ENCODE measurements around the gene CALR. TPM values are rescaled to one million over a fixed set of nuclear protein-coding genes. Genes with fewer than 3 reads are reported as not detected.

The CALR gene
- total and polyA plus RNA-seq, 9 of the 15 experiments (the other 6 are each of a cell fraction or from before 2014, with no cell fraction given) = 126 to 811 (median 642) TPM

DNA sequence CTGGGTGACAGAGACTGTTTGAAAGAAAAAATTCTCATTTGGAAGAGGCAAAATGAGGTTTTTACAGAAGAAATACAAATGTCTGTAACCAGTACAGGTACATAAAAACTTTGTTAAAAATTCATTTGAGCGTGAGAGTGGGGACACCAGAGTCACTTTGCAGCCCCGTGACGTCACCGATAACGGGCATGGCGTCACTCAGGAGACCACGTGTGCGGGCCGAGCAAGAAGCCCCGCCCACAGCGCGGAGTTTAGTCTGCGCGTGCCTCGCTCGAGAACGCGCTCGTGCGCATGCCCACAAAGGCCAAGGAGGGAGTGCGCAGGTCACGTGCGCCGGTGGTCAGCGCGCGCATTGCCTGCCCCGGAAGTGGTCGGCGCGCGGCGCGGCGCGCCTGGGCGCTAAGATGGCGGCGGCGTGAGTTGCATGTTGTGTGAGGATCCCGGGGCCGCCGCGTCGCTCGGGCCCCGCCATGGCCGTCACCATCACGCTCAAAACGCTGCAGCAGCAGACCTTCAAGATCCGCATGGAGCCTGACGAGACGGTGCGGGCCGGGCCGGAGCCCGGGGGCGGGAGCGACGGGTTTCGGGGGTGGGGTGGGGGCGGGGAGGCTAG lies 7.2 kb downstream of the CALR start, which contains the start of gene RAD23A (continued):
- 0 out of 4 replicates have a peak, but pooled peaks of 1 of the 2 experiments have one; percentile 16 for TF ChIP-seq ARNT (IDR thresholded peaks at IDR 0.05)
- TF ChIP-seq, protein P1, sequence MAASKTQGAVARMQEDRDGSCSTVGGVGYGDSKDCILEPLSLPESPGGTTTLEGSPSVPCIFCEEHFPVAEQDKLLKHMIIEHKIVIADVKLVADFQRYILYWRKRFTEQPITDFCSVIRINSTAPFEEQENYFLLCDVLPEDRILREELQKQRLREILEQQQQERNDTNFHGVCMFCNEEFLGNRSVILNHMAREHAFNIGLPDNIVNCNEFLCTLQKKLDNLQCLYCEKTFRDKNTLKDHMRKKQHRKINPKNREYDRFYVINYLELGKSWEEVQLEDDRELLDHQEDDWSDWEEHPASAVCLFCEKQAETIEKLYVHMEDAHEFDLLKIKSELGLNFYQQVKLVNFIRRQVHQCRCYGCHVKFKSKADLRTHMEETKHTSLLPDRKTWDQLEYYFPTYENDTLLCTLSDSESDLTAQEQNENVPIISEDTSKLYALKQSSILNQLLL (CRISPR knock-in tag; IDR thresholded peaks at IDR 0.05; ENCODE audit: borderline replicate concordance) = no peak
- TF ChIP-seq CTBP1 (IDR thresholded peaks at IDR 0.05; ENCODE audit: borderline replicate concordance) = peak; percentile 87
- peak; percentile 48; the same call in 1 of the 2 replicates for TF ChIP-seq ZNF41 (CRISPR knock-in tag; conservative IDR thresholded peaks at IDR 0.05)
- peak; percentile 47 to 58; a peak in 1 of 4 replicates for TF ChIP-seq NONO (IDR thresholded peaks at IDR 0.05; ENCODE audit: low read depth in 2 of 2, low read length in 1 of 2)
- TF ChIP-seq, protein P2, sequence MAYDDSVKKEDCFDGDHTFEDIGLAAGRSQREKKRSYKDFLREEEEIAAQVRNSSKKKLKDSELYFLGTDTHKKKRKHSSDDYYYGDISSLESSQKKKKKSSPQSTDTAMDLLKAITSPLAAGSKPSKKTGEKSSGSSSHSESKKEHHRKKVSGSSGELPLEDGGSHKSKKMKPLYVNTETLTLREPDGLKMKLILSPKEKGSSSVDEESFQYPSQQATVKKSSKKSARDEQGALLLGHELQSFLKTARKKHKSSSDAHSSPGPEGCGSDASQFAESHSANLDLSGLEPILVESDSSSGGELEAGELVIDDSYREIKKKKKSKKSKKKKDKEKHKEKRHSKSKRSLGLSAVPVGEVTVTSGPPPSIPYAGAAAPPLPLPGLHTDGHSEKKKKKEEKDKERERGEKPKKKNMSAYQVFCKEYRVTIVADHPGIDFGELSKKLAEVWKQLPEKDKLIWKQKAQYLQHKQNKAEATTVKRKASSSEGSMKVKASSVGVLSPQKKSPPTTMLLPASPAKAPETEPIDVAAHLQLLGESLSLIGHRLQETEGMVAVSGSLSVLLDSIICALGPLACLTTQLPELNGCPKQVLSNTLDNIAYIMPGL (CRISPR knock-in tag; IDR thresholded peaks at IDR 0.05) = peak; percentile 71; the same call in 1 of the 2 replicates
- peak; percentile 93 for TF ChIP-seq JUND (IDR thresholded peaks at IDR 0.05; ENCODE audit: borderline replicate concordance, low read depth, low read length)
- peak; percentile 93 for TF ChIP-seq JUND (tag; IDR thresholded peaks at IDR 0.05; ENCODE audit: borderline replicate concordance, low read depth, low read length)
- TF ChIP-seq SIN3A (IDR thresholded peaks at IDR 0.05; ENCODE audit: borderline replicate concordance in 2 of 2, control insufficient read depth in 1 of 2, low read depth in 2 of 2, low read length in 2 of 2) = peak; percentile 77 to 83; a peak in 2 of 4 replicates
- TF ChIP-seq SIX5 (IDR thresholded peaks at IDR 0.05; ENCODE audit: borderline replicate concordance in 1 of 2, insufficient read depth in 1 of 2, low read depth in 1 of 2, low read length in 2 of 2) = peak in 1 of 2 experiments; percentile 39; a peak in 2 of 4 replicates
- TF ChIP-seq CBFB (CRISPR knock-in tag; IDR thresholded peaks at IDR 0.05) = peak; percentile 96
- peak; percentile 95 for TF ChIP-seq RBFOX2 (IDR thresholded peaks at IDR 0.05; ENCODE audit: low read depth, low read length)
- peak; percentile 83 for TF ChIP-seq PML (IDR thresholded peaks at IDR 0.05; ENCODE audit: low read length)
- TF ChIP-seq, protein P3, sequence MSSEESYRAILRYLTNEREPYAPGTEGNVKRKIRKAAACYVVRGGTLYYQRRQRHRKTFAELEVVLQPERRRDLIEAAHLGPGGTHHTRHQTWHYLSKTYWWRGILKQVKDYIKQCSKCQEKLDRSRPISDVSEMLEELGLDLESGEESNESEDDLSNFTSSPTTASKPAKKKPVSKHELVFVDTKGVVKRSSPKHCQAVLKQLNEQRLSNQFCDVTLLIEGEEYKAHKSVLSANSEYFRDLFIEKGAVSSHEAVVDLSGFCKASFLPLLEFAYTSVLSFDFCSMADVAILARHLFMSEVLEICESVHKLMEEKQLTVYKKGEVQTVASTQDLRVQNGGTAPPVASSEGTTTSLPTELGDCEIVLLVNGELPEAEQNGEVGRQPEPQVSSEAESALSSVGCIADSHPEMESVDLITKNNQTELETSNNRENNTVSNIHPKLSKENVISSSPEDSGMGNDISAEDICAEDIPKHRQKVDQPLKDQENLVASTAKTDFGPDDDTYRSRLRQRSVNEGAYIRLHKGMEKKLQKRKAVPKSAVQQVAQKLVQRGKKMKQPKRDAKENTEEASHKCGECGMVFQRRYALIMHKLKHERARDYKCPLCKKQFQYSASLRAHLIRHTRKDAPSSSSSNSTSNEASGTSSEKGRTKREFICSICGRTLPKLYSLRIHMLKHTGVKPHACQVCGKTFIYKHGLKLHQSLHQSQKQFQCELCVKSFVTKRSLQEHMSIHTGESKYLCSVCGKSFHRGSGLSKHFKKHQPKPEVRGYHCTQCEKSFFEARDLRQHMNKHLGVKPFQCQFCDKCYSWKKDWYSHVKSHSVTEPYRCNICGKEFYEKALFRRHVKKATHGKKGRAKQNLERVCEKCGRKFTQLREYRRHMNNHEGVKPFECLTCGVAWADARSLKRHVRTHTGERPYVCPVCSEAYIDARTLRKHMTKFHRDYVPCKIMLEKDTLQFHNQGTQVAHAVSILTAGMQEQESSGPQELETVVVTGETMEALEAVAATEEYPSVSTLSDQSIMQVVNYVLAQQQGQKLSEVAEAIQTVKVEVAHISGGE (CRISPR knock-in tag; IDR thresholded peaks at IDR 0.05) = peak in 1 of 3 experiments; percentile 73; a peak in 1 of 6 replicates
- TF ChIP-seq ESRRA (IDR thresholded peaks at IDR 0.05; ENCODE audit: borderline replicate concordance, low read depth) = peak; percentile 92
- peak in 1 of 2 experiments; percentile 82; a peak in 2 of 4 replicates for TF ChIP-seq CSDE1 (IDR thresholded peaks at IDR 0.05)
- TF ChIP-seq, protein P4, sequence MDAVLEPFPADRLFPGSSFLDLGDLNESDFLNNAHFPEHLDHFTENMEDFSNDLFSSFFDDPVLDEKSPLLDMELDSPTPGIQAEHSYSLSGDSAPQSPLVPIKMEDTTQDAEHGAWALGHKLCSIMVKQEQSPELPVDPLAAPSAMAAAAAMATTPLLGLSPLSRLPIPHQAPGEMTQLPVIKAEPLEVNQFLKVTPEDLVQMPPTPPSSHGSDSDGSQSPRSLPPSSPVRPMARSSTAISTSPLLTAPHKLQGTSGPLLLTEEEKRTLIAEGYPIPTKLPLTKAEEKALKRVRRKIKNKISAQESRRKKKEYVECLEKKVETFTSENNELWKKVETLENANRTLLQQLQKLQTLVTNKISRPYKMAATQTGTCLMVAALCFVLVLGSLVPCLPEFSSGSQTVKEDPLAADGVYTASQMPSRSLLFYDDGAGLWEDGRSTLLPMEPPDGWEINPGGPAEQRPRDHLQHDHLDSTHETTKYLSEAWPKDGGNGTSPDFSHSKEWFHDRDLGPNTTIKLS (IDR thresholded peaks at IDR 0.05; ENCODE audit: borderline replicate concordance, low read depth) = peak; percentile 35; the same call in 1 of the 2 replicates
